HepG2 (cell line): ENCODE measurements around the gene ENO4.

Experiments
- FOXA1 ChIP-seq, 2 experiments: fragments of 450-650 bp in 1 of 2; sonication (generic) in 1 of 2; formaldehyde crosslinking in 1 of 2; IDR thresholded peaks; 2 replicates each; pipeline versions ENCODE4 v1.4.0 to v1.6.1; 2016 to 2020; ENCODE audit warnings: missing genetic modification reagents in 1 of 2
- KDM2A ChIP-seq: sonication (generic); formaldehyde crosslinking; IDR thresholded peaks from 2 replicates; pipeline ENCODE4 v1.4.0; 2020; ENCODE audit warnings: low read depth, missing genetic modification reagents, borderline replicate concordance
- SMARCE1 ChIP-seq: fragments of 450-650 bp; IDR thresholded peaks from 2 replicates; pipeline ENCODE4 v1.6.1; 2017; ENCODE audit warnings: borderline replicate concordance
- ZNF274 ChIP-seq: sonication (generic); formaldehyde crosslinking; IDR thresholded peaks from 2 replicates; pipeline ENCODE4 v1.5.1; 2020; ENCODE audit warnings: mild to moderate bottlenecking, missing genetic modification reagents
- TF ChIP-seq, protein P1 (sequence below): IDR thresholded peaks from 2 replicates; pipeline ENCODE4 v1.6.1; 2018; ENCODE audit warnings: missing genetic modification reagents, mild to moderate bottlenecking, missing compliant biosample characterization

DNA sequence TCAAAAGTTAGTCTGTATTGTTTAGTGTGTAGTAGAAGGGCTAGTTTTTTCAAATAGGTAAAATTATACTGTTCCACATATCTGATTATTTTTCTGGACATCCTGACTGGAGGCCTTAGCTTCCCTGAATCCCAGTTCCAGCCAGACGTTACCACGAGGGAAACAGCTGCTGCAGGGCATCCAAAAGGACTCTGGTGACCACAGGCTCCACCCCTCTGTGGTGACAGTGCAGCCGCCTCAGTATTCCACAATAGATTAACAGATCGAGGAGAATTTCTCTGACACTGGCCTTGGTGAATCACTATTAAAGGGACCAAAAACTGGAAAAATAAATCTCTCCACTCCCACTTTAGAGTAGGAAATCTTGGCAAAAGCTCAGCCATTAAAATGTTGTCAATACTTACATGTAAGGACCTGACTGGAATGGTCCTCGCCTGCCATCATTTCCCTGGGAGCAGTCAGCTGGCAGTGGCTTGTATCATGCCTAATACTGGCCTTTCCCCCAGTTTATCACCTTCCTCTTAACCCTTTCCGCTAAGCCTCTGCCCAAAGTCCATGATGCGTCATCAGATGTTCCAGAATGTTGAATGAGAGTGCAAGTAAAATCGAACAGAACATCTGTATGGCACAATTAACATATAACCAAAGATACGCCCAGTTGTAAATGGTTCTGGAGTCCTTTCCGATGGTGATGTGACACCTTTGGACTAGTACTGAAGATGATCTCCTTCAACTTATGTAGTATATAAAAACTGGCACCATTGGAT is 31.6 kb downstream of the ENO4 start:
- TF ChIP-seq SMARCE1 (no peak), KDM2A (CRISPR knock-in tag) (no peak), FOXA1 (IDR thresholded peaks at IDR 0.05) (no peak), FOXA1 (CRISPR knock-in tag; IDR thresholded peaks at IDR 0.05) (no peak), ZNF274 (CRISPR knock-in tag) (no peak)
- TF ChIP-seq, protein P1, sequence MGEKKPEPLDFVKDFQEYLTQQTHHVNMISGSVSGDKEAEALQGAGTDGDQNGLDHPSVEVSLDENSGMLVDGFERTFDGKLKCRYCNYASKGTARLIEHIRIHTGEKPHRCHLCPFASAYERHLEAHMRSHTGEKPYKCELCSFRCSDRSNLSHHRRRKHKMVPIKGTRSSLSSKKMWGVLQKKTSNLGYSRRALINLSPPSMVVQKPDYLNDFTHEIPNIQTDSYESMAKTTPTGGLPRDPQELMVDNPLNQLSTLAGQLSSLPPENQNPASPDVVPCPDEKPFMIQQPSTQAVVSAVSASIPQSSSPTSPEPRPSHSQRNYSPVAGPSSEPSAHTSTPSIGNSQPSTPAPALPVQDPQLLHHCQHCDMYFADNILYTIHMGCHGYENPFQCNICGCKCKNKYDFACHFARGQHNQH (CRISPR knock-in tag): no peak
